Measurements from ENCODE around the gene SPEN. TPM values are rescaled to one million over a fixed set of nuclear protein-coding genes. Genes with fewer than 3 reads are reported as not detected.

Gene SPEN
- total and polyA plus RNA-seq, 10 of the 15 experiments (the other 5 are each of a cell fraction or from before 2014, with no cell fraction given) = 5.2 to 58.7 (median 20.1) TPM

DNA sequence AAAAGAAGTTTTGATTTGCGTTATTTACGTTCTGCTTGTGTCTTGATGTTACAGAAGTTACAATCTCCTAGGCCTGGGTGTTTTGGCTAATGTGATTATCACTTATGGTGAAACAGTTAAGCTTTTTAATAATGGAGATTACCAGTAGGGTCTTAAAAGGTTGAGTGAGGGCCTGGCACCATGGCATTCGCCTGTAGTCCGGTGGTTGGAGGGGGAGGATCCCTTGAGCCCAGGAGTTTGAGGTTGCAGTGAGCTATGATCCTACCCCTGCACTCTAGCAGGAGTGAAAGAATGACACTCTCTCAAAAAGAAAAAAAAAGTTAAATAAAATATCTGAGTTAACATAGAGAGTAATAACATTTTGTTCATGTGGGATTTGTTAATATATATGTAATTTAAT is 8.8 kb upstream of the SPEN start:
- H4K20me1 ChIP-seq (ENCODE audit: control insufficient read depth, insufficient read depth) = no peaks in the 10 kb centered on the region
- BruUV-seq (replicated peaks) = no TSS peak
- SMC1A ChIA-PET (ENCODE audit: uncharacterized antibody, unreplicated experiment) = interaction anchor here (1.8 to 3.3 kb wide), 3 partner anchors 8 to 136 kb away, joined by 6 to 27 read pairs (median 13); partner anchors contain the start of genes SPEN and ZBTB17
- peaks cover 12% of the 10 kb centered on the region for H3K79me2 ChIP-seq (ENCODE audit: control insufficient read depth, insufficient read depth, low read length)
- H3K4me2 ChIP-seq (ENCODE audit: control insufficient read depth, insufficient read depth) = no peak overlapping the region
- H3K4me1 ChIP-seq (ENCODE audit: control insufficient read depth, insufficient read depth, low read length) = peaks cover 14% of the 10 kb centered on the region
- no peak overlapping the region for H3K27ac ChIP-seq (ENCODE audit: control insufficient read depth, insufficient read depth)
- DNase-seq (ENCODE audit: low read depth, low spot score) (no peak), FAIRE-seq (no peak), ATAC-seq (no peak)
- H3K36me3 ChIP-seq (ENCODE audit: control insufficient read depth in 2 of 2, insufficient read depth in 2 of 2, low read length in 1 of 2) = no peaks in the 10 kb centered on the region
- H3K4me3 ChIP-seq = no peak overlapping the region
- TF ChIP-seq RAD21 (IDR thresholded peaks at IDR 0.05; ENCODE audit: insufficient read depth, low read depth, low read length) (no peak), EP300 (IDR thresholded peaks at IDR 0.05; ENCODE audit: borderline replicate concordance in 1 of 2, control insufficient read depth in 1 of 2, low read depth in 2 of 2, low read length in 2 of 2) (no peak), ETV6 (conservative IDR thresholded peaks at IDR 0.05 in 1 of 2, IDR thresholded peaks at IDR 0.05 in 1 of 2; ENCODE audit: borderline replicate concordance in 1 of 2, low read depth in 1 of 2) (no peak)
- H3K9me3 ChIP-seq (replicated peaks; ENCODE audit: control insufficient read depth, insufficient read depth, low read length) = no peaks in the 10 kb centered on the region
- 96% methylated on average over 4 of the region's 4 CpGs for WGBS (ENCODE audit: insufficient coverage, insufficient replicate concordance, low lambda C conversion rate, missing lambda C conversion rate)
- intact Hi-C loops (cut with micrococcal nuclease; ENCODE audit: unreplicated experiment) = no loop called here
- H3K9ac ChIP-seq (ENCODE audit: control insufficient read depth, insufficient read depth, low read length) = no peak overlapping the region
- H2AFZ ChIP-seq (ENCODE audit: control insufficient read depth, low read depth, low read length) = no peak overlapping the region
- in situ Hi-C loops (cut with MboI) = no loop called here
- H3K27me3 ChIP-seq (replicated peaks in 1 of 2; ENCODE audit: control insufficient read depth in 2 of 2, insufficient read depth in 2 of 2, low read length in 1 of 2) = no peaks in the 10 kb centered on the region
- POLR2A ChIA-PET = interaction anchor here (0.6 to 4.0 kb wide), 5 partner anchors 7 to 113 kb away, joined by 3 to 44 read pairs (median 5); partner anchors contain the start of gene SPEN
- CTCF ChIA-PET = interaction anchor here (0.9 kb wide), 1 partner anchor 111 kb away, joined by 3 read pairs; no protein-coding TSS in a partner anchor
- RAD21 ChIA-PET (ENCODE audit: unreplicated experiment) = interaction anchor here (0.8 to 4.0 kb wide), 3 partner anchors 10 to 44 kb away, joined by 3 to 31 read pairs (median 4); partner anchors contain the start of gene SPEN

- POLR2A ChIA-PET = interaction anchor here (0.7 to 4.4 kb wide), 11 partner anchors 7 to 1293 kb away, joined by 3 to 44 read pairs (median 4); no protein-coding TSS in a partner anchor
- RAD21 ChIA-PET (ENCODE audit: unreplicated experiment) = interaction anchor here (0.6 to 5.9 kb wide), 15 partner anchors 8 to 317 kb away, joined by 3 to 29 read pairs (median 3); partner anchors contain the start of gene ZBTB17
- no peak for FAIRE-seq
- no peaks in the 10 kb centered on the region for H4K20me1 ChIP-seq (ENCODE audit: control insufficient read depth, insufficient read depth)
- H3K4me2 ChIP-seq (ENCODE audit: control insufficient read depth, insufficient read depth) = peak overlapping the region; percentile 75
- no peaks in the 10 kb centered on the region for H3K27me3 ChIP-seq (replicated peaks in 1 of 2; ENCODE audit: control insufficient read depth in 2 of 2, insufficient read depth in 2 of 2, low read length in 1 of 2)
- WGBS (ENCODE audit: insufficient coverage, insufficient replicate concordance, low lambda C conversion rate, missing lambda C conversion rate) = 70% methylated on average over 3 of the region's 3 CpGs
- DNase-seq (ENCODE audit: low read depth, low spot score) = no peak
- H3K79me2 ChIP-seq (ENCODE audit: control insufficient read depth, insufficient read depth, low read length) = peaks cover 34% of the 10 kb centered on the region
- in situ Hi-C loops (cut with MboI) = no loop called here
- CTCF ChIA-PET = interaction anchor here (0.6 to 6.3 kb wide), 8 partner anchors 10 to 163 kb away, joined by 3 to 51 read pairs (median 4); partner anchors contain the start of gene ZBTB17
- H2AFZ ChIP-seq (ENCODE audit: control insufficient read depth, low read depth, low read length) = peak overlapping the region; percentile 61
- peak overlapping the region; percentile 62 for H3K27ac ChIP-seq (ENCODE audit: control insufficient read depth, insufficient read depth)
- peaks cover 4% of the 10 kb centered on the region for H3K4me1 ChIP-seq (ENCODE audit: control insufficient read depth, insufficient read depth, low read length)
- H3K4me3 ChIP-seq = peak overlapping the region; percentile 52
- no peaks in the 10 kb centered on the region for H3K36me3 ChIP-seq (ENCODE audit: control insufficient read depth in 2 of 2, insufficient read depth in 2 of 2, low read length in 1 of 2)
- H3K9me3 ChIP-seq (replicated peaks; ENCODE audit: control insufficient read depth, insufficient read depth, low read length) = no peaks in the 10 kb centered on the region
- no TSS peak for BruUV-seq (replicated peaks)
- SMC1A ChIA-PET (ENCODE audit: uncharacterized antibody, unreplicated experiment) = interaction anchor here (0.6 to 3.9 kb wide), 14 partner anchors 9 to 133 kb away, joined by 3 to 15 read pairs (median 3); no protein-coding TSS in a partner anchor
- intact Hi-C loops (cut with micrococcal nuclease; ENCODE audit: unreplicated experiment) = loop anchor here (10.0 kb wide), 1 partner anchor 319 kb away; the partner anchor contains the start of genes CASP9 and DNAJC16
- peak overlapping the region; percentile 37 for H3K9ac ChIP-seq (ENCODE audit: control insufficient read depth, insufficient read depth, low read length)
- ATAC-seq = no peak
- TF ChIP-seq RB1 (IDR thresholded peaks at IDR 0.05; ENCODE audit: borderline replicate concordance) = no peak
- TF ChIP-seq, protein P1, sequence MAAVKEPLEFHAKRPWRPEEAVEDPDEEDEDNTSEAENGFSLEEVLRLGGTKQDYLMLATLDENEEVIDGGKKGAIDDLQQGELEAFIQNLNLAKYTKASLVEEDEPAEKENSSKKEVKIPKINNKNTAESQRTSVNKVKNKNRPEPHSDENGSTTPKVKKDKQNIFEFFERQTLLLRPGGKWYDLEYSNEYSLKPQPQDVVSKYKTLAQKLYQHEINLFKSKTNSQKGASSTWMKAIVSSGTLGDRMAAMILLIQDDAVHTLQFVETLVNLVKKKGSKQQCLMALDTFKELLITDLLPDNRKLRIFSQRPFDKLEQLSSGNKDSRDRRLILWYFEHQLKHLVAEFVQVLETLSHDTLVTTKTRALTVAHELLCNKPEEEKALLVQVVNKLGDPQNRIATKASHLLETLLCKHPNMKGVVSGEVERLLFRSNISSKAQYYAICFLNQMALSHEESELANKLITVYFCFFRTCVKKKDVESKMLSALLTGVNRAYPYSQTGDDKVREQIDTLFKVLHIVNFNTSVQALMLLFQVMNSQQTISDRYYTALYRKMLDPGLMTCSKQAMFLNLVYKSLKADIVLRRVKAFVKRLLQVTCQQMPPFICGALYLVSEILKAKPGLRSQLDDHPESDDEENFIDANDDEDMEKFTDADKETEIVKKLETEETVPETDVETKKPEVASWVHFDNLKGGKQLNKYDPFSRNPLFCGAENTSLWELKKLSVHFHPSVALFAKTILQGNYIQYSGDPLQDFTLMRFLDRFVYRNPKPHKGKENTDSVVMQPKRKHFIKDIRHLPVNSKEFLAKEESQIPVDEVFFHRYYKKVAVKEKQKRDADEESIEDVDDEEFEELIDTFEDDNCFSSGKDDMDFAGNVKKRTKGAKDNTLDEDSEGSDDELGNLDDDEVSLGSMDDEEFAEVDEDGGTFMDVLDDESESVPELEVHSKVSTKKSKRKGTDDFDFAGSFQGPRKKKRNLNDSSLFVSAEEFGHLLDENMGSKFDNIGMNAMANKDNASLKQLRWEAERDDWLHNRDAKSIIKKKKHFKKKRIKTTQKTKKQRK (IDR thresholded peaks at IDR 0.05; ENCODE audit: low read depth, low read length) = no peak
- no peak for TF ChIP-seq EED (IDR thresholded peaks at IDR 0.05; ENCODE audit: low read depth)
- no peak for TF ChIP-seq TBL1XR1 (IDR thresholded peaks at IDR 0.05; ENCODE audit: low read depth, low read length)
- TF ChIP-seq, protein P2, sequence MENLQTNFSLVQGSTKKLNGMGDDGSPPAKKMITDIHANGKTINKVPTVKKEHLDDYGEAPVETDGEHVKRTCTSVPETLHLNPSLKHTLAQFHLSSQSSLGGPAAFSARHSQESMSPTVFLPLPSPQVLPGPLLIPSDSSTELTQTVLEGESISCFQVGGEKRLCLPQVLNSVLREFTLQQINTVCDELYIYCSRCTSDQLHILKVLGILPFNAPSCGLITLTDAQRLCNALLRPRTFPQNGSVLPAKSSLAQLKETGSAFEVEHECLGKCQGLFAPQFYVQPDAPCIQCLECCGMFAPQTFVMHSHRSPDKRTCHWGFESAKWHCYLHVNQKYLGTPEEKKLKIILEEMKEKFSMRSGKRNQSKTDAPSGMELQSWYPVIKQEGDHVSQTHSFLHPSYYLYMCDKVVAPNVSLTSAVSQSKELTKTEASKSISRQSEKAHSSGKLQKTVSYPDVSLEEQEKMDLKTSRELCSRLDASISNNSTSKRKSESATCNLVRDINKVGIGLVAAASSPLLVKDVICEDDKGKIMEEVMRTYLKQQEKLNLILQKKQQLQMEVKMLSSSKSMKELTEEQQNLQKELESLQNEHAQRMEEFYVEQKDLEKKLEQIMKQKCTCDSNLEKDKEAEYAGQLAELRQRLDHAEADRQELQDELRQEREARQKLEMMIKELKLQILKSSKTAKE (IDR thresholded peaks at IDR 0.05; ENCODE audit: low read depth, poor library complexity, severe bottlenecking) = no peak
Observed at GRCh38 chr1:15843826-15844572, 3.5 kb upstream of the SPEN start.
